Caco-2 (cell line): ENCODE measurements around the gene APOLD1. TPM values are rescaled to one million over a fixed set of nuclear protein-coding genes. Genes with fewer than 3 reads are reported as not detected.
"Not testable (repeated sequence)": the region's sequence is repeated elsewhere in the genome, so short reads cannot be mapped to it uniquely, and the experiment has no call there.

Source experiments
- BruUV-seq: library from RNA; stranded (reverse); fragments of 400-500 nt; replicated peaks from 2 replicates; lab custom pipeline; 2021; lab: Mats Ljungman, UMichigan
- CTCF ChIA-PET: fragments of 300-600 bp; sonication (Branson Sonifier 250); formaldehyde crosslinking; loops from one replicate; lab custom pipeline; 2022; ENCODE audit warnings: antibody characterized with exemption; lab: Charles Lee
- POLR2A ChIA-PET: fragments of 300-600 bp; sonication (Branson Sonifier 250); formaldehyde crosslinking; loops from one replicate; lab custom pipeline; 2022; ENCODE audit warnings: antibody characterized with exemption; lab: Charles Lee
- DNase-seq, 2 experiments: peaks; one replicate each; pipeline versions ENCODE4 v3.0.0 to v3.0.0-alpha.2; 2020 to 2022
- H3K27me3 ChIP-seq: replicated peaks from 2 replicates; pipeline ENCODE4 v1.6.0; 2011; ENCODE audit warnings: low read length; ENCODE audit not compliant: control insufficient read depth, insufficient read depth
- H3K36me3 ChIP-seq: 2 replicates; pipeline ENCODE4 v1.5.1; 2011; ENCODE audit warnings: low read length; ENCODE audit not compliant: control insufficient read depth, insufficient read depth
- H3K4me1 ChIP-seq: fragments of 250-450 bp; sonication (Bioruptor Pico); 2 replicates; pipeline ENCODE4 v1.5.1; 2020; ENCODE audit warnings: mild to moderate bottlenecking
- H3K4me3 ChIP-seq: 2 replicates; pipeline ENCODE4 v1.5.1; 2011; ENCODE audit warnings: low read depth, mild to moderate bottlenecking, control low read depth, low read length
- H3K9me3 ChIP-seq: fragments of 250-450 bp; sonication (Bioruptor Pico); 2 replicates; pipeline ENCODE4 v1.5.1; 2020; ENCODE audit warnings: mild to moderate bottlenecking, moderate library complexity
- H3K27ac Mint-ChIP-seq: one replicate; pipeline ENCODE4 v1.8.0; 2022; ENCODE audit warnings: mixed read lengths; ENCODE audit not compliant: unreplicated experiment
- H3K27me3 Mint-ChIP-seq: one replicate; pipeline ENCODE4 v1.8.0; 2022; ENCODE audit warnings: mixed read lengths; ENCODE audit not compliant: insufficient read depth, unreplicated experiment
- H3K36me3 Mint-ChIP-seq: one replicate; pipeline ENCODE4 v1.8.0; 2022; ENCODE audit warnings: mild to moderate bottlenecking, mixed read lengths; ENCODE audit not compliant: insufficient read depth, unreplicated experiment
- H3K4me1 Mint-ChIP-seq: one replicate; pipeline ENCODE4 v1.8.0; 2022; ENCODE audit warnings: low read depth, mixed read lengths; ENCODE audit not compliant: unreplicated experiment
- H3K4me3 Mint-ChIP-seq: one replicate; pipeline ENCODE4 v1.8.0; 2022; ENCODE audit warnings: mild to moderate bottlenecking, moderate library complexity, mixed read lengths; ENCODE audit not compliant: unreplicated experiment
- H3K9me3 Mint-ChIP-seq: one replicate; pipeline ENCODE4 v1.8.0; 2022; ENCODE audit warnings: mixed read lengths; ENCODE audit not compliant: unreplicated experiment
- intact Hi-C: fragments of 100-400 bp; cut with micrococcal nuclease; formaldehyde crosslinking; loops from one replicate; pipeline ENCODE4 v1.10.0; 2022; ENCODE audit not compliant: unreplicated experiment
- total RNA-seq: library from RNA; stranded (reverse); gene quantifications from 2 replicates; pipeline ENCODE4 v1.2.3, GENCODE V29; 2022
- TF ChIP-seq, protein P1 (sequence below), 2 experiments: fragments of 200-600 bp in 1 of 2; IDR thresholded peaks; 1 replicate in 1 of 2; 2 replicates in 1 of 2; pipeline versions ENCODE4 v1.5.1 to v1.8.0; 2011 to 2022; ENCODE audit warnings: antibody characterized with exemption in 1 of 2, control low read depth in 1 of 2, inconsistent platforms in 1 of 2, low read depth in 1 of 2, low read length in 1 of 2, mild to moderate bottlenecking in 1 of 2, moderate library complexity in 1 of 2; ENCODE audit not compliant: insufficient read depth in 1 of 2, severe bottlenecking in 1 of 2, unreplicated experiment in 1 of 2

The APOLD1 gene
- total RNA-seq, 1 experiment from 2014 or later = 4.1 TPM

DNA sequence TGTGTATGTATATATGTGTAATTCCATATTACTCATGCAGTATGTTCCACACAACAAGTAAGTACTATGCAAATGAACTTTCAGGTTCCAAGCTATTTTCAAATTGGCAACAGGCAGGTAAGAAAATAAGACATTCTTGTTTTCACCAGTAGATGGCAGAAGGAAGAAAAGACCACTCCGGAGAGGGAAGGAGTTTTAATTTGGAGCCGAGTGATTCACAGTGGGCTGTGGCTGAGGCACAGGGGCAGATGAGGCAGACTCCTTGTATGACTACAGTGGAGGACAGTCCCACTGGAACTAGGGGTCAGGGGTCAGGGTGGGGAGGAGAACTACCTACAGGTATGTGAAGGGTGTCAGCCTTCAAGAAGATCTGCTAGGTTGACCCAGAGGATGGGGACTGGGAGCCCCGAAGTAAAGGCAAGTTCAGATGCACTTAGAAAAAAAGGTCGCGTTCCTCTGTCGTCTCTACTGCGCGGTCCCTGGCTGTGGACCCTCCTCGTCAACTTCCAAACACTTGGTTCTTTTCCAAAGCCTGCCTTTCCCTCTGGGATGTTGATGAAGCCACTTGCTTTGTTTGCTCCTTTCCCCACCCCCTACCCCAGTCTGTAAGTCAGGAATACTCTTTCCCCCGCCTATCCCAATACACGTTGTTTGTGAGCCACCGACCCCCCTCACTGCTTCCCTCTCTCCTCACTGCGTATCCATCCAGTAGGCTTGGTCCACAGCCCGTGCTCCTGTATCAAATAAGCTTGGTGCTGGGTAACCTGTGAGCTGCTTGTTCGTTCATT is 51.8 kb downstream of the APOLD1 start:
- CTCF ChIA-PET = interaction anchor here (0.6 to 2.7 kb wide), 21 partner anchors 18 to 487 kb away, joined by 3 to 59 read pairs (median 4); partner anchors contain the start of genes GPRC5A and MANSC1
- BruUV-seq = no TSS peak

GRCh38 chr12:12837813-12838153 is 52.3 kb downstream of the APOLD1 start:
- H3K27me3 Mint-ChIP-seq = no peaks in the 10 kb centered on the region
- TF ChIP-seq, protein P1, sequence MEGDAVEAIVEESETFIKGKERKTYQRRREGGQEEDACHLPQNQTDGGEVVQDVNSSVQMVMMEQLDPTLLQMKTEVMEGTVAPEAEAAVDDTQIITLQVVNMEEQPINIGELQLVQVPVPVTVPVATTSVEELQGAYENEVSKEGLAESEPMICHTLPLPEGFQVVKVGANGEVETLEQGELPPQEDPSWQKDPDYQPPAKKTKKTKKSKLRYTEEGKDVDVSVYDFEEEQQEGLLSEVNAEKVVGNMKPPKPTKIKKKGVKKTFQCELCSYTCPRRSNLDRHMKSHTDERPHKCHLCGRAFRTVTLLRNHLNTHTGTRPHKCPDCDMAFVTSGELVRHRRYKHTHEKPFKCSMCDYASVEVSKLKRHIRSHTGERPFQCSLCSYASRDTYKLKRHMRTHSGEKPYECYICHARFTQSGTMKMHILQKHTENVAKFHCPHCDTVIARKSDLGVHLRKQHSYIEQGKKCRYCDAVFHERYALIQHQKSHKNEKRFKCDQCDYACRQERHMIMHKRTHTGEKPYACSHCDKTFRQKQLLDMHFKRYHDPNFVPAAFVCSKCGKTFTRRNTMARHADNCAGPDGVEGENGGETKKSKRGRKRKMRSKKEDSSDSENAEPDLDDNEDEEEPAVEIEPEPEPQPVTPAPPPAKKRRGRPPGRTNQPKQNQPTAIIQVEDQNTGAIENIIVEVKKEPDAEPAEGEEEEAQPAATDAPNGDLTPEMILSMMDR (IDR thresholded peaks at IDR 0.05; ENCODE audit: insufficient read depth in 1 of 2, low read depth in 1 of 2, low read length in 1 of 2, severe bottlenecking in 1 of 2, unreplicated experiment in 1 of 2) = no peak
- Histone ChIP-seq H3K36me3 (peaks cover 3% of the 10 kb centered on the region), H3K9me3 (no peaks in the 10 kb centered on the region), H3K27me3 (no peaks in the 10 kb centered on the region), H3K4me3 (no peak overlapping the region), H3K4me1 (peaks cover 45% of the 10 kb centered on the region)
- no peak overlapping the region for H3K4me3 Mint-ChIP-seq
- no peaks in the 10 kb centered on the region for H3K9me3 Mint-ChIP-seq
- POLR2A ChIA-PET = interaction anchor here (0.5 to 1.5 kb wide), 4 partner anchors 19 to 49 kb away, joined by 3 to 15 read pairs (median 6); no protein-coding TSS in a partner anchor
- peaks cover 29% of the 10 kb centered on the region for H3K36me3 Mint-ChIP-seq
- DNase-seq = no peak
- peaks cover 44% of the 10 kb centered on the region for H3K4me1 Mint-ChIP-seq
- CTCF ChIA-PET = interaction anchor here (0.6 to 2.7 kb wide), 5 partner anchors 35 to 388 kb away, joined by 5 to 59 read pairs (median 7); partner anchors contain the start of gene GPRC5A
- no TSS peak for BruUV-seq
- intact Hi-C loops = loop anchor here (1.0 kb wide), 4 partner anchors 35 to 146 kb away; no protein-coding TSS in a partner anchor
- peak overlapping the region; percentile 46 for H3K27ac Mint-ChIP-seq

More for the DNA sequence above, 51.8 kb downstream of the APOLD1 start:
- Histone ChIP-seq H3K27me3 (no peaks in the 10 kb centered on the region), H3K4me3 (no peak overlapping the region), H3K36me3 (peaks cover 6% of the 10 kb centered on the region), H3K9me3 (no peaks in the 10 kb centered on the region), H3K4me1 (peaks cover 45% of the 10 kb centered on the region)
- POLR2A ChIA-PET = interaction anchor here (0.5 to 3.2 kb wide), 4 partner anchors 18 to 54 kb away, joined by 3 to 26 read pairs (median 10); partner anchors contain the start of gene GPRC5A
- TF ChIP-seq, protein P1 (IDR thresholded peaks at IDR 0.05; ENCODE audit: insufficient read depth in 1 of 2, low read depth in 1 of 2, low read length in 1 of 2, severe bottlenecking in 1 of 2, unreplicated experiment in 1 of 2) = peak; percentile 73 to 85
- H3K36me3 Mint-ChIP-seq = peaks cover 30% of the 10 kb centered on the region
- H3K4me3 Mint-ChIP-seq = peak overlapping the region; percentile 0
- DNase-seq = peak; percentile 76 to 78
- H3K27ac Mint-ChIP-seq = peak overlapping the region; percentile 46
- intact Hi-C loops = loop anchor here (1.0 kb wide), 4 partner anchors 35 to 146 kb away; no protein-coding TSS in a partner anchor
- H3K27me3 Mint-ChIP-seq = no peaks in the 10 kb centered on the region
- no peaks in the 10 kb centered on the region for H3K9me3 Mint-ChIP-seq
- H3K4me1 Mint-ChIP-seq = peaks cover 50% of the 10 kb centered on the region

DNA sequence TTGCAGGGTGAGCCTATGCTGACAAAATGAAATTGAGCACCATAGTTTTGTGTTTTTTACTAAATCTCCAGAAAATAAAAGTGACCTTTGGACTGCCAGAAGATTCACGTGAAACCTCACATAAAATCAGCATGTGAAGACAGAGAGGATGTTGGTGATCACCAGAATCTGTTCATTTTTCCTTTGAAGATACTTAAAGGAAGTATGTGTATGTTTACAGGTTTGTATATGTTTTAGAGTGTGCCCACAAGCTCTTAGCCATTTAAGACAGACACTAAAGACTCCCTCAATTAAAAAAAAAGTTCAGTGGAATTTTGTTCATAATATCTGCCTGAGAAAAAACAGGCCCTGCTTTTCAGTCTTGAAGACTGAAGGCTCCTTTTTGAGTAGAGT is 53.5 kb downstream of the APOLD1 start:
- no peak for DNase-seq
- Histone ChIP-seq H3K4me1 (peaks cover 42% of the 10 kb centered on the region), H3K27me3 (no peaks in the 10 kb centered on the region), H3K36me3 (no peaks in the 10 kb centered on the region), H3K4me3 (no peak overlapping the region), H3K9me3 (no peaks in the 10 kb centered on the region)
- Mint-ChIP-seq H3K36me3 (peaks cover 17% of the 10 kb centered on the region), H3K9me3 (no peaks in the 10 kb centered on the region), H3K4me1 (peaks cover 34% of the 10 kb centered on the region), H3K4me3 (no peak overlapping the region), H3K27ac (no peak overlapping the region), H3K27me3 (no peaks in the 10 kb centered on the region)
- intact Hi-C loops = no loop called here
- CTCF ChIA-PET = no interaction called here
- BruUV-seq = no TSS peak
- POLR2A ChIA-PET = no interaction called here
- TF ChIP-seq, protein P1 (IDR thresholded peaks at IDR 0.05; ENCODE audit: insufficient read depth in 1 of 2, low read depth in 1 of 2, low read length in 1 of 2, severe bottlenecking in 1 of 2, unreplicated experiment in 1 of 2) = no peak

- POLR2A ChIA-PET, H3K36me3 ChIP-seq, H3K4me3 Mint-ChIP-seq, H3K27me3 ChIP-seq, CTCF ChIA-PET, H3K9me3 ChIP-seq, H3K27me3 Mint-ChIP-seq, H3K9me3 Mint-ChIP-seq, H3K4me3 ChIP-seq, DNase-seq, intact Hi-C loops: not testable (repeated sequence)
- Mint-ChIP-seq H3K36me3 (peaks cover 15% of the 10 kb centered on the region), H3K27ac (peak overlapping the region; percentile 3), H3K4me1 (peaks cover 32% of the 10 kb centered on the region)
- peaks cover 38% of the 10 kb centered on the region for H3K4me1 ChIP-seq
- BruUV-seq = TSS peak; percentile 25
These were observed 54.0 kb downstream of the APOLD1 start for GRCh38 chr12:12839439-12839838.
